PC-3 (cell line): ENCODE data around the gene SERGEF. TPM values are rescaled to one million over a fixed set of nuclear protein-coding genes. Genes with fewer than 3 reads are reported as not detected.

Experiments used
- ATAC-seq: fragments of 200-7000 bp; cut with Tn5 transposase; 2 replicates; pipeline ENCODE4 v1.9.1; 2020; ENCODE audit warnings: mild to moderate bottlenecking, moderate library complexity
- BruUV-seq: library from RNA; stranded (reverse); fragments of 400-500 nt; replicated peaks from 2 replicates; lab custom pipeline; 2021; lab: Mats Ljungman, UMichigan
- CTCF ChIA-PET: fragments of 300-600 bp; sonication (Branson Sonifier 250); formaldehyde crosslinking; loops from one replicate; lab custom pipeline; 2022; ENCODE audit warnings: antibody characterized with exemption; lab: Charles Lee
- POLR2A ChIA-PET: fragments of 300-600 bp; sonication (Branson Sonifier 250); formaldehyde crosslinking; loops from one replicate; lab custom pipeline; 2022; ENCODE audit warnings: antibody characterized with exemption; ENCODE audit not compliant: unreplicated experiment; lab: Charles Lee
- DNase-seq: peaks from one replicate; pipeline ENCODE4 v3.0.0-alpha.2; 2015
- H2AFZ ChIP-seq: fragments of 300-600 bp; sonication (generic); 2 replicates; pipeline ENCODE4 v1.6.0; 2016; ENCODE audit warnings: antibody characterized with exemption, low read length
- H3F3A ChIP-seq: fragments of 300-600 bp; sonication (generic); one replicate; pipeline ENCODE4 v1.6.0; 2017; ENCODE audit warnings: antibody characterized with exemption, low read length, control low read depth, mild to moderate bottlenecking; ENCODE audit not compliant: unreplicated experiment
- H3K27ac ChIP-seq: fragments of 300-600 bp; sonication (generic); 2 replicates; pipeline ENCODE4 v1.5.1; 2016; ENCODE audit warnings: mild to moderate bottlenecking, low read length
- H3K27me3 ChIP-seq: fragments of 300-600 bp; sonication (generic); 2 replicates; pipeline ENCODE4 v1.6.1; 2016; ENCODE audit warnings: low read length, mixed read lengths
- H3K36me3 ChIP-seq: fragments of 300-600 bp; sonication (generic); 2 replicates; pipeline ENCODE4 v1.6.1; 2016; ENCODE audit warnings: low read depth, mixed run types, low read length, mixed read lengths
- H3K4me1 ChIP-seq: fragments of 300-600 bp; sonication (generic); 2 replicates; pipeline ENCODE4 v1.5.1; 2016; ENCODE audit warnings: low read length; ENCODE audit not compliant: insufficient read depth
- H3K4me2 ChIP-seq: fragments of 300-600 bp; sonication (generic); 2 replicates; pipeline ENCODE4 v1.6.0; 2016; ENCODE audit warnings: low read length
- H3K4me3 ChIP-seq: fragments of 300-600 bp; sonication (generic); 2 replicates; pipeline ENCODE4 v1.5.1; 2016; ENCODE audit warnings: mild to moderate bottlenecking, low read length, mixed read lengths
- H3K79me2 ChIP-seq: fragments of 300-600 bp; sonication (generic); 2 replicates; pipeline ENCODE4 v1.6.1; 2017; ENCODE audit warnings: low read length, mixed read lengths
- H3K9ac ChIP-seq: fragments of 300-600 bp; sonication (generic); 2 replicates; pipeline ENCODE4 v1.6.0; 2016; ENCODE audit warnings: mild to moderate bottlenecking, low read length
- H3K9me2 ChIP-seq: fragments of 300-600 bp; sonication (generic); replicated peaks from 2 replicates; pipeline ENCODE4 v1.6.1; 2016; ENCODE audit warnings: mixed run types, low read length, mixed read lengths
- H3K9me3 ChIP-seq: fragments of 300-600 bp; sonication (generic); 2 replicates; pipeline ENCODE4 v1.6.1; 2016; ENCODE audit warnings: low read length, mixed read lengths
- H4K20me1 ChIP-seq: fragments of 300-600 bp; sonication (generic); 2 replicates; pipeline ENCODE4 v1.6.1; 2016; ENCODE audit warnings: low read length, mixed read lengths
- EZH2 ChIP-seq: fragments of 300-600 bp; sonication (generic); IDR thresholded peaks from one replicate; pipeline ENCODE4 v1.6.1; 2017; ENCODE audit warnings: antibody characterized with exemption, mild to moderate bottlenecking, low read length; ENCODE audit not compliant: unreplicated experiment
- EZH2phosphoT487 ChIP-seq: fragments of 300-600 bp; sonication (generic); IDR thresholded peaks from 2 replicates; pipeline ENCODE4 v1.6.1; 2018; ENCODE audit warnings: mild to moderate bottlenecking, antibody characterized with exemption, low read length, borderline replicate concordance
- intact Hi-C: fragments of 100-400 bp; cut with micrococcal nuclease; formaldehyde crosslinking; loops from 2 replicates; pipeline ENCODE4 v1.9.0; 2023
- total RNA-seq: library from RNA; depleted of rRNA; stranded (reverse); fragments of >200 nt; gene quantifications from 2 replicates; pipeline ENCODE4 v1.2.3, GENCODE V29; 2014
- TF ChIP-seq, protein P1 (sequence below): fragments of 300-600 bp; sonication (generic); conservative IDR thresholded peaks from 2 replicates; pipeline ENCODE4 v1.5.1; 2017; ENCODE audit warnings: antibody characterized with exemption, low read depth, mild to moderate bottlenecking, low read length

Gene SERGEF
- total RNA-seq, 1 experiment from 2014 or later, result 13.7 TPM

DNA sequence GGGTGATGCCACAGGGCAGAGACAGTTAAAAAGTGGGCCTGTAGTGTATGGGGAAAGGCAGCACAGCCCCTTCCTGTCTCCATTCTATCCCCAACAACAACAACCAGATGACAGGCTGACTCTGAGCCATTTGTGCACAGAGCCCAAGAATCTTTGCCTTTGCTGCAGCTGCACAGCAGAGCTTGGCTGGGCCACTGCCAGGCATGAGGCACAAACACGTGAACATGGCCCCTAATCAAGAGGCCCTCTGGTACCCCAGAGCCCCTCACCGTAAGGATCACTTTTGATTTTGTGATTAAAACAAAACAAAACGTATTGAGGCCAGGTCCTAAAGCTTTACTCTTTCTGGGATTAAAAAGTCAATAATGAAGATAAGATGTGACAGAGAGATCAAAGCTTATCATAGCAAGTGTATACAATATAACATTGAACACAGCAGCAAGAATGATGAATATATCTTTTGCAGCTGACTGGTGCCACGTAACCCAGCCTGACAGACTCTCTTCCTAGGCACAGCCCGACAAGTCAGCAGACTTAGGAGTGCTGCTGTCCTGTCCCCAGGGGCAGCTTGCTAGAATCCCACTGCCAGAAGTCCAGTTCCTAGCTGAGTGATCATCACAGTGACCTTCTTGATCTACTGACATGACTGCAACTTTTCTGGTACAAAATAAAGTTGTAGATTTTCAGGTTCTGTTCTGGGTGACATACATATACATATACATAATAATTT lies 117.8 kb downstream of the SERGEF start:
- no peak for ATAC-seq
- H4K20me1 ChIP-seq, result no peaks in the 10 kb centered on the region
- H3K79me2 ChIP-seq, result no peaks in the 10 kb centered on the region
- no TSS peak for BruUV-seq
- H3K9me3 ChIP-seq, result no peaks in the 10 kb centered on the region
- H3K4me2 ChIP-seq, result no peak overlapping the region
- H3K27me3 ChIP-seq, result no peaks in the 10 kb centered on the region
- H3K4me3 ChIP-seq, result no peak overlapping the region
- ChIA-PET CTCF (no interaction called here), POLR2A (no interaction called here)
- no peaks in the 10 kb centered on the region for H3K4me1 ChIP-seq
- DNase-seq, result no peak
- H3F3A ChIP-seq, result no peaks in the 10 kb centered on the region
- H3K36me3 ChIP-seq, result no peaks in the 10 kb centered on the region
- no peak overlapping the region for H2AFZ ChIP-seq
- no peak overlapping the region for H3K27ac ChIP-seq
- H3K9me2 ChIP-seq, result no peaks in the 10 kb centered on the region
- TF ChIP-seq EZH2phosphoT487 (no peak), EZH2 (no peak)
- TF ChIP-seq, protein P1, sequence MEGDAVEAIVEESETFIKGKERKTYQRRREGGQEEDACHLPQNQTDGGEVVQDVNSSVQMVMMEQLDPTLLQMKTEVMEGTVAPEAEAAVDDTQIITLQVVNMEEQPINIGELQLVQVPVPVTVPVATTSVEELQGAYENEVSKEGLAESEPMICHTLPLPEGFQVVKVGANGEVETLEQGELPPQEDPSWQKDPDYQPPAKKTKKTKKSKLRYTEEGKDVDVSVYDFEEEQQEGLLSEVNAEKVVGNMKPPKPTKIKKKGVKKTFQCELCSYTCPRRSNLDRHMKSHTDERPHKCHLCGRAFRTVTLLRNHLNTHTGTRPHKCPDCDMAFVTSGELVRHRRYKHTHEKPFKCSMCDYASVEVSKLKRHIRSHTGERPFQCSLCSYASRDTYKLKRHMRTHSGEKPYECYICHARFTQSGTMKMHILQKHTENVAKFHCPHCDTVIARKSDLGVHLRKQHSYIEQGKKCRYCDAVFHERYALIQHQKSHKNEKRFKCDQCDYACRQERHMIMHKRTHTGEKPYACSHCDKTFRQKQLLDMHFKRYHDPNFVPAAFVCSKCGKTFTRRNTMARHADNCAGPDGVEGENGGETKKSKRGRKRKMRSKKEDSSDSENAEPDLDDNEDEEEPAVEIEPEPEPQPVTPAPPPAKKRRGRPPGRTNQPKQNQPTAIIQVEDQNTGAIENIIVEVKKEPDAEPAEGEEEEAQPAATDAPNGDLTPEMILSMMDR, result no peak
- intact Hi-C loops, result no loop called here
- H3K9ac ChIP-seq, result no peak overlapping the region

DNA sequence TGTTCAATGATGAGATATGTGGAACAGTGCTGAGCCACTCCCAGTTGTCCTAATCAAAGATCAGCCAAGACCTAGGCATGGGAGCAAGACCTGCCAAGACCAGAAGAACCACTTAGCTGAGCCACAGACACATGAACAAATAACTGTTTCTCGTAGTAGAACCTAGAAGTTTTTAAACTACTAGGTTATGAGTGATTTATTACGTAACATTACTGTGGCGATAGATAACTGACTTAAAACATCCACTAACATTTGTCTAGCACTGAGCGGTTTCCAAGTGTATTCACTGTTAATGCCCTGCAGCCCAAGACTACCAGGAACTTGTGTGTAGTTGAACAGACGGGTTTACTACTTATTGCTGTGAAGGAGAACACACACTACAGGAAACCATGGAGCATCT lies 120.4 kb downstream of the SERGEF start:
- TF ChIP-seq, protein P1, result no peak
- no peak for TF ChIP-seq EZH2
- no peak for TF ChIP-seq EZH2phosphoT487
- Histone ChIP-seq H4K20me1 (no peaks in the 10 kb centered on the region), H3K9ac (no peak overlapping the region), H3K9me2 (no peaks in the 10 kb centered on the region), H3K79me2 (no peaks in the 10 kb centered on the region), H3F3A (no peaks in the 10 kb centered on the region), H3K27ac (no peak overlapping the region), H3K4me2 (no peak overlapping the region), H2AFZ (no peak overlapping the region), H3K36me3 (no peaks in the 10 kb centered on the region), H3K9me3 (no peaks in the 10 kb centered on the region), H3K4me1 (no peaks in the 10 kb centered on the region), H3K4me3 (no peak overlapping the region), H3K27me3 (no peaks in the 10 kb centered on the region)
- intact Hi-C loops, result no loop called here
- no peak for DNase-seq
- ATAC-seq, result no peak
- ChIA-PET CTCF (no interaction called here), POLR2A (no interaction called here)
- BruUV-seq, result no TSS peak

DNA sequence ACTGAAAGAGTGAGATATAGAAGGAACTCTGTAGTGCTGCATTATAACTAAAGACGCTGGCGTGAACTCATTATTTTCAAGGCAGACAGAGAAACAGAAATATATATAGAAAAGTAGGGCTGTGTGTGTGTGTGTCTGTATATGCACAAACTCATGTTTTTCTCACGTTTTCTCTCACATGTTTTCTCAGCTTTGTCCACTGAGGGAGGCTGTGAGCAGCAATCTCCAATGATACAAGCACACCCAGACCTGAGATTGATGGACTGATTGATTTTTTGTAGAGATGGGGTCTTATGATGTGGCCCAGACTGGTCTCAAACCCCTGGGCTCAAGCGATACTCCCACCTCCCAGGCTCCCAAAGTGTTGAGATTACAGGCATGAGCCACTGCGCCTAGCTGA lies 122.5 kb downstream of the SERGEF start:
- Histone ChIP-seq H3K79me2 (no peaks in the 10 kb centered on the region), H3K4me2 (no peak overlapping the region), H3K9me2 (no peaks in the 10 kb centered on the region), H3K36me3 (no peaks in the 10 kb centered on the region), H3K9ac (no peak overlapping the region), H3K27me3 (no peaks in the 10 kb centered on the region), H3K9me3 (no peaks in the 10 kb centered on the region), H3K4me1 (no peaks in the 10 kb centered on the region), H3K27ac (no peak overlapping the region), H4K20me1 (no peaks in the 10 kb centered on the region), H3K4me3 (no peak overlapping the region), H2AFZ (no peak overlapping the region), H3F3A (no peaks in the 10 kb centered on the region)
- DNase-seq, result peak; percentile 7
- no peak for TF ChIP-seq EZH2phosphoT487
- no peak for TF ChIP-seq EZH2
- TF ChIP-seq, protein P1, result peak; percentile 35; the same call in 1 of the 2 replicates
- POLR2A ChIA-PET, result no interaction called here
- CTCF ChIA-PET, result interaction anchor here (0.8 kb wide), 1 partner anchor 10 kb away, joined by 3 read pairs; no protein-coding TSS in a partner anchor
- ATAC-seq, result no peak
- intact Hi-C loops, result no loop called here
- BruUV-seq, result no TSS peak
